IgD-negative memory B cell (primary cell): ENCODE results near the gene ALDH7A1. TPM values are rescaled to one million over a fixed set of nuclear protein-coding genes. Genes with fewer than 3 reads are reported as not detected.
"Not testable (repeated sequence)": the region's sequence is repeated elsewhere in the genome, so short reads cannot be mapped to it uniquely, and the experiment has no call there.

Source experiments
- H3K27ac Mint-ChIP-seq, 3 donors: one replicate each; pipeline ENCODE4 v1.8.0; 2020 to 2022; ENCODE audit warnings: mild to moderate bottlenecking in 3 of 3, mixed read lengths in 3 of 3, moderate library complexity in 1 of 3
- H3K27me3 Mint-ChIP-seq: one replicate; pipeline ENCODE4 v1.8.0; 2021; ENCODE audit warnings: mixed read lengths
- H3K36me3 Mint-ChIP-seq: one replicate; pipeline ENCODE4 v1.8.0; 2020; ENCODE audit warnings: mild to moderate bottlenecking, mixed read lengths
- H3K4me1 Mint-ChIP-seq, 3 donors: one replicate each; pipeline ENCODE4 v1.8.0; 2020 to 2022; ENCODE audit warnings: mixed read lengths in 3 of 3, mild to moderate bottlenecking in 1 of 3
- H3K4me3 Mint-ChIP-seq, 4 donors: one replicate each; pipeline ENCODE4 v1.8.0; 2020 to 2022; ENCODE audit warnings: mild to moderate bottlenecking in 4 of 4, mixed read lengths in 4 of 4, moderate library complexity in 3 of 4
- H3K9me3 Mint-ChIP-seq, 3 donors: one replicate each; pipeline ENCODE4 v1.8.0; 2020 to 2021; ENCODE audit warnings: mixed read lengths in 3 of 3, mild to moderate bottlenecking in 1 of 3
- polyA plus RNA-seq: library from polyadenylated mRNA; unstranded; fragments of 300-500 nt; fragmentation: Illumina TruSeq; gene quantifications from one replicate; pipeline ENCODE4 v1.2.3, GENCODE V29; 2021

Gene ALDH7A1
- polyA plus RNA-seq, 1 donor from 2014 or later, result 5.6 TPM

GRCh38 chr5:126576974-126577373 lies 18.0 kb downstream of the ALDH7A1 start:
- Mint-ChIP-seq H3K27me3 (no peaks in the 10 kb centered on the region), H3K36me3 (peaks cover 4% of the 10 kb centered on the region), H3K4me1 (no peaks in the 10 kb centered on the region), H3K4me3 (no peak overlapping the region), H3K27ac (no peak overlapping the region), H3K9me3 (no peaks in the 10 kb centered on the region)

- H3K4me3 Mint-ChIP-seq, result no peak overlapping the region
- peaks cover 4% of the 10 kb centered on the region for H3K36me3 Mint-ChIP-seq
- H3K27me3 Mint-ChIP-seq, result no peaks in the 10 kb centered on the region
- no peaks in the 10 kb centered on the region for H3K9me3 Mint-ChIP-seq
- H3K4me1 Mint-ChIP-seq, result no peaks in the 10 kb centered on the region
- no peak overlapping the region for H3K27ac Mint-ChIP-seq
Observed at GRCh38 chr5:126575644-126576043, 19.4 kb downstream of the ALDH7A1 start.

GRCh38 chr5:126568206-126568755 lies 26.7 kb downstream of the ALDH7A1 start:
- no peak overlapping the region for H3K27ac Mint-ChIP-seq
- H3K4me3 Mint-ChIP-seq, result no peak overlapping the region
- no peaks in the 10 kb centered on the region for H3K4me1 Mint-ChIP-seq
- peaks cover 4% of the 10 kb centered on the region for H3K36me3 Mint-ChIP-seq
- H3K9me3 Mint-ChIP-seq, result no peaks in the 10 kb centered on the region
- H3K27me3 Mint-ChIP-seq, result no peaks in the 10 kb centered on the region

GRCh38 chr5:126562823-126563222 lies 32.2 kb downstream of the ALDH7A1 start:
- Mint-ChIP-seq H3K27me3 (no peaks in the 10 kb centered on the region), H3K4me1 (no peaks in the 10 kb centered on the region), H3K27ac (peak overlapping the region in 1 of 3 donors; percentile 47), H3K4me3 (no peak overlapping the region), H3K36me3 (no peaks in the 10 kb centered on the region), H3K9me3 (no peaks in the 10 kb centered on the region)

GRCh38 chr5:126561908-126562307 lies 33.1 kb downstream of the ALDH7A1 start:
- H3K4me3 Mint-ChIP-seq, result no peak overlapping the region
- H3K4me1 Mint-ChIP-seq, result no peaks in the 10 kb centered on the region
- H3K36me3 Mint-ChIP-seq, result no peaks in the 10 kb centered on the region
- H3K27me3 Mint-ChIP-seq, result no peaks in the 10 kb centered on the region
- no peak overlapping the region for H3K27ac Mint-ChIP-seq
- H3K9me3 Mint-ChIP-seq, result no peaks in the 10 kb centered on the region

GRCh38 chr5:126555101-126555500 lies 39.9 kb downstream of the ALDH7A1 start:
- H3K9me3 Mint-ChIP-seq, H3K27ac Mint-ChIP-seq, H3K4me3 Mint-ChIP-seq, H3K27me3 Mint-ChIP-seq, H3K36me3 Mint-ChIP-seq, H3K4me1 Mint-ChIP-seq: not testable (repeated sequence)

GRCh38 chr5:126552614-126553013 lies 42.4 kb downstream of the ALDH7A1 start:
- Mint-ChIP-seq H3K27me3 (no peaks in the 10 kb centered on the region), H3K36me3 (peaks cover 4% of the 10 kb centered on the region), H3K27ac (no peak overlapping the region), H3K9me3 (no peaks in the 10 kb centered on the region), H3K4me3 (no peak overlapping the region), H3K4me1 (peaks cover 0 to 2% (median 0%) of the 10 kb centered on the region in 3 donors)

GRCh38 chr5:126544087-126544740 lies 50.8 kb downstream of the ALDH7A1 start:
- no peak overlapping the region for H3K4me3 Mint-ChIP-seq
- H3K27ac Mint-ChIP-seq, result no peak overlapping the region
- no peaks in the 10 kb centered on the region for H3K4me1 Mint-ChIP-seq
- no peaks in the 10 kb centered on the region for H3K27me3 Mint-ChIP-seq
- no peaks in the 10 kb centered on the region for H3K36me3 Mint-ChIP-seq
- no peaks in the 10 kb centered on the region for H3K9me3 Mint-ChIP-seq

- Mint-ChIP-seq H3K9me3 (no peaks in the 10 kb centered on the region), H3K27me3 (no peaks in the 10 kb centered on the region), H3K36me3 (no peaks in the 10 kb centered on the region), H3K27ac (no peak overlapping the region), H3K4me3 (no peak overlapping the region), H3K4me1 (no peaks in the 10 kb centered on the region)
Observed at GRCh38 chr5:126543660-126544059, 51.4 kb downstream of the ALDH7A1 start.

GRCh38 chr5:126543009-126543408 lies 52.0 kb downstream of the ALDH7A1 start:
- H3K27ac Mint-ChIP-seq, result no peak overlapping the region
- no peaks in the 10 kb centered on the region for H3K9me3 Mint-ChIP-seq
- H3K4me1 Mint-ChIP-seq, result peaks cover 0 to 2% (median 0%) of the 10 kb centered on the region in 3 donors
- H3K36me3 Mint-ChIP-seq, result no peaks in the 10 kb centered on the region
- no peak overlapping the region for H3K4me3 Mint-ChIP-seq
- H3K27me3 Mint-ChIP-seq, result no peaks in the 10 kb centered on the region

- Mint-ChIP-seq H3K4me1 (peaks cover 0 to 2% (median 0%) of the 10 kb centered on the region in 3 donors), H3K4me3 (no peak overlapping the region), H3K9me3 (no peaks in the 10 kb centered on the region), H3K27ac (no peak overlapping the region), H3K36me3 (no peaks in the 10 kb centered on the region), H3K27me3 (no peaks in the 10 kb centered on the region)
Observed at GRCh38 chr5:126542441-126542840, 52.6 kb downstream of the ALDH7A1 start.

- Mint-ChIP-seq H3K27me3 (no peaks in the 10 kb centered on the region), H3K27ac (no peak overlapping the region), H3K4me1 (peaks cover 0 to 2% (median 0%) of the 10 kb centered on the region in 3 donors), H3K9me3 (no peaks in the 10 kb centered on the region), H3K4me3 (no peak overlapping the region), H3K36me3 (no peaks in the 10 kb centered on the region)
Observed at GRCh38 chr5:126540631-126541030, 54.4 kb downstream of the ALDH7A1 start.

- peaks cover 0 to 2% (median 0%) of the 10 kb centered on the region in 3 donors for H3K4me1 Mint-ChIP-seq
- no peaks in the 10 kb centered on the region for H3K27me3 Mint-ChIP-seq
- H3K27ac Mint-ChIP-seq, result no peak overlapping the region
- H3K9me3 Mint-ChIP-seq, result no peaks in the 10 kb centered on the region
- no peaks in the 10 kb centered on the region for H3K36me3 Mint-ChIP-seq
- H3K4me3 Mint-ChIP-seq, result no peak overlapping the region
Observed at GRCh38 chr5:126538579-126538978, 56.4 kb downstream of the ALDH7A1 start.

- Mint-ChIP-seq H3K36me3 (no peaks in the 10 kb centered on the region), H3K4me3 (no peak overlapping the region), H3K27ac (no peak overlapping the region), H3K27me3 (no peaks in the 10 kb centered on the region), H3K4me1 (peaks cover 0 to 2% (median 0%) of the 10 kb centered on the region in 3 donors), H3K9me3 (no peaks in the 10 kb centered on the region)
Observed at GRCh38 chr5:126536874-126537273, 58.1 kb downstream of the ALDH7A1 start.

GRCh38 chr5:126535856-126536545 lies 59.0 kb downstream of the ALDH7A1 start:
- no peak overlapping the region for H3K4me3 Mint-ChIP-seq
- H3K4me1 Mint-ChIP-seq, result peaks cover 0 to 2% (median 0%) of the 10 kb centered on the region in 3 donors
- H3K27ac Mint-ChIP-seq, result no peak overlapping the region
- H3K9me3 Mint-ChIP-seq, result no peaks in the 10 kb centered on the region
- H3K36me3 Mint-ChIP-seq, result no peaks in the 10 kb centered on the region
- no peaks in the 10 kb centered on the region for H3K27me3 Mint-ChIP-seq

GRCh38 chr5:126534553-126534952 lies 60.5 kb downstream of the ALDH7A1 start:
- H3K9me3 Mint-ChIP-seq, result no peaks in the 10 kb centered on the region
- H3K27me3 Mint-ChIP-seq, result no peaks in the 10 kb centered on the region
- H3K4me3 Mint-ChIP-seq, result no peak overlapping the region
- no peaks in the 10 kb centered on the region for H3K36me3 Mint-ChIP-seq
- H3K27ac Mint-ChIP-seq, result no peak overlapping the region
- H3K4me1 Mint-ChIP-seq, result peaks cover 0 to 2% (median 0%) of the 10 kb centered on the region in 3 donors
